CD4-positive, alpha-beta T cell treated with Interleukin-15 for 4 hours (primary cell): ENCODE measurements around the gene ZYG11B.
"Not testable (repeated sequence)": the region's sequence is repeated elsewhere in the genome, so short reads cannot be mapped to it uniquely, and the experiment has no call there.

ENCODE experiments used
- DNase-seq: peaks from one replicate; pipeline ENCODE4 v3.0.0-alpha.2; 2020; ENCODE audit warnings: low spot score

ZYG11B gene

DNA sequence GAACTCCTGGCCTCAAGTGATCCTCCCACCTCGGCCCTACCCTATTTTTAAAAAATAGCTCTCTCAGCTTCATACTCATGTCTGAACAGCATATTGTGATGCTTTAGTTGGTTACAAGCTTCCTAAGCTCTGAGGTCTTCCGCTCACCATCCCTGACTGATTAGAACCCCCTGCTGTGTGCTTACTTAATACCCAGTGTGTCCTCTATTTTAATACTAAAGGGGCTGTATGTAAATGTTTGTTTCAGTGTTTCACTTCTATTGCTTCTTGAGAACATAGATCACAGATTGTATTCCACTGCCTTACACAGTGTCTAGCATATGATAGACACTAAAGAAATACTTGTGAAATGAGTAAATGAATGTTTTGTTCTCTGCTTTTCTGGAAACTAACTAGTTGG lies 29.8 kb downstream of the ZYG11B start:
- DNase-seq, result no peak

DNA sequence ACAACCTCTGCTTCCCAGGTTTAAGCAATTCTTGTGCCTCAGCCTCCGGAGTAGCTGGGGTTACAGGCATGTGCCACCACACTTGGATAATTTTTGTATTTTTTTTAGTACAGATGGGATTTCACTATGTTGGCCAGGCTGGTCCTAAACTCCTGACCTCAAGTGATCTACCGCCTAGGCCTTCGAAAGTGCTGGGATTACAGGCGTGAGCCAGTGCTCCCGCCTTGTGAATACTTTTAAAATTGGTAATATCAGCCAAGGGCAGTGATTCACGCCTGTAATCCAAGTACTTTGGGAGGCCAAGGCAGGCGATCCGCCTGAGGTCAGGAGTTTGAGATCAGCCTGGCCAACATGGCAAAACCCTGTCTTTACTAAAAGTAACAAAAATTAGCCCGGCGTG lies 33.7 kb downstream of the ZYG11B start:
- DNase-seq, result no peak

DNA sequence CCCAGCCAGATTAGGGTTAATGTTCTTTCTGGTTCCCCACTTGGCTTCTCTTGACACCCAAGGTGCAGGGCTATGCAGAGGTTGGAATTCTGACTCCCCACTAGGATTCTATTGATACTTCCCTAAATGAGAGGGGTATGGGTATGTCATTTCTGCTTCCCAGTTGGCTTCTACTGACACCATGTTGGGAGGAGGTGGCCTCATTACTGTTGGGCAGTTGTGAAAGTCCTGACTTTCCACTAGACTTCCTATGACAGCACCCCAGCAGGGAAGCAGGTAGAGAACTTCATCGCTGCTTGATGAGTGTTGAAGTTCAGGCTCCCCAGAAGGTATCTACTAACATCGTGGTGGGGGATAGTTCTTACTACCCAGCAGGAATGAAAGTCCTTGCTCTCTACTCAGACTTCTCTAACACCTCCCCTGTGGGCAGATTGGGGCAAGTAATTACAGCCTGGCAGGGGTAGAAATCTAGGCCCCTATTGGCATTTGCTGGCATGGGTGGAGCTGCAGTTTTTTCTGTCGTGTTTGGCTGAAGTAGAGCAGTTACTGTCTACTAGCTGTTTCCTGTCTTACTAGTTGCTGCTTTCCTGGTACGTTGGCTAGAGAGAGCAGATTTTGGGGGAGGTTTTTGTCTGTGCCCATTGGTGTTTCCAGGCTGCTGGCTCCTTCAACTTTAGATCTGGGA lies 41.5 kb downstream of the ZYG11B start:
- DNase-seq, result no peak

DNA sequence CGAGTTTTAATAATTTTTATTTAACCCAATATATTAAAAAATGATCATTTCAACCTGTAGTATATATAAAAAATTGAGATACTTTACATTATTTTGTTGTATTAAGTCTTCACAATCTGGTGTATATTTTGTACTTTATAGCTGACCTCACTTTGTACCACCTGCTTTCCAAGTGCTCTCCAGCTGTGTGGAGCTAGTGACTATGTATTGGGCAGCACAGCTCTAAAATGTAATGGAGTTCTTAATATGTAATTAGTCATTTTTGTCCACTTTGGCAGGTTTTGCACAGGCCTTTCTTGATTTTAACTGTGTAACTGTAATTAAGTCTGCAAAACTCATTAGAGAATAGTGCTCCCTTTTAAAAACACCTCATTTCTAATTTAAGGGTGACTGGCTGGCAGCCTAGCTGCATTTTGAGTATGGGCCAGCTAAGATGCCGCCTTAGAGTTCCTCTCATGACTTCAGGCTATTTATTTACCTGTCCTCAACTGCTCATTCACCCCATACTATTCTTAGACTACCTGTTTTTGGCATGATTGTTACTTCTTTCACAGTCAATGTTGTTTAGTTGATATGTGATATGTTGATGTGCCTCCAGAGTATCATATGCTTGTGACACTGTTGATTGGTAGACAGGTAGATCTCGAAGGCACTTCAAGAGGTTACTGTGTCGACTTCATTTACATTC lies 43.2 kb downstream of the ZYG11B start:
- DNase-seq, result no peak

DNA sequence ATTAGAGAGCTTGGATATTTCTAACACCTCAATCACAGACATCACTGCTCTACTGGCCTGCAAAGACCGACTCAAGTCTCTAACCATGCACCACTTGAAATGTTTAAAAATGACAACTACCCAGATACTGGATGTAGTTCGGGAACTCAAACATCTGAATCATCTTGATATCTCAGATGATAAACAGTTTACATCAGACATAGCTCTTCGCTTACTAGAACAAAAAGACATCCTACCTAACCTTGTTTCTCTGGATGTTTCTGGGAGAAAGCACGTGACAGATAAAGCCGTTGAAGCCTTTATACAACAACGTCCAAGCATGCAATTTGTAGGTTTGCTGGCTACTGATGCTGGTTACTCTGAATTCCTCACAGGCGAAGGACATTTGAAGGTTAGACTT lies 45.1 kb downstream of the ZYG11B start:
- DNase-seq, result no peak

DNA sequence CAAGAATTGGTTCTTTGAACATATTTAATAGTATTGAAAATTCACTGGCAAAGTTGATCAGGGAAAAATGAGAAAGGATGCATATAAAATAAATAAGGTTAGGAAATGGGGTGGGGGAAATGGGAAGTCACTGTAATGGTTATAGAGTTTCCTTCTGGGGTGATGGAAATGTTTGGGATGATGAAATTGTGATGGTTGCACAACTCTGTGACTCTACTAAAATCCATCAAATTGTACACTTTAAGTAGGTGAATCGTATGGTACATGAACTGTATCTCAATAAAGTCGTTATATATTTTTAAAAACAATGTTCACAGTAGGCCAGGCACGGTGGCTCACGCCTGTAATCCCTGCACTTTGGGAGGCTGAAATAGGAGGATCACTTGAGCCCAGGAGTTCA lies 59.9 kb downstream of the ZYG11B start:
- no peak for DNase-seq

DNA sequence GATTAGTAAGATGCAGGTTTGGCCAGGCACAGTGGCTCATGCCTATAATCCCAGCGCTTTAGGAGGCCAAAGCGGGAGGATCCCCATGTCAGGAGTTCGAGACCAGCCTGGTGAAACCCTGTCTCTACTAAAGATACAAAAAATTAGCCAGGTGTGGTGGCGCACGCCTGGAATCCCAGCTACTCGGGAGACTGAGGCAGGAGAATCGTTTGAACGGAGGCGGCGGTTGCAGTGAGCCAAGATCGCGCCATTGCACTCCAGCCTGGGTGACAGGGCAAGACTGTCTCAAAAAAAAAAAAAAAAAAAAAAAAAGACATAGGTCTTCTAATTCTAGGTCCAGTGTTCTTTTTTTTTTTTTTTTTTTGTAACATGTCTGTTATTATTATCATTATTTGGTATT lies 64.2 kb downstream of the ZYG11B start:
- not testable (repeated sequence) for DNase-seq

DNA sequence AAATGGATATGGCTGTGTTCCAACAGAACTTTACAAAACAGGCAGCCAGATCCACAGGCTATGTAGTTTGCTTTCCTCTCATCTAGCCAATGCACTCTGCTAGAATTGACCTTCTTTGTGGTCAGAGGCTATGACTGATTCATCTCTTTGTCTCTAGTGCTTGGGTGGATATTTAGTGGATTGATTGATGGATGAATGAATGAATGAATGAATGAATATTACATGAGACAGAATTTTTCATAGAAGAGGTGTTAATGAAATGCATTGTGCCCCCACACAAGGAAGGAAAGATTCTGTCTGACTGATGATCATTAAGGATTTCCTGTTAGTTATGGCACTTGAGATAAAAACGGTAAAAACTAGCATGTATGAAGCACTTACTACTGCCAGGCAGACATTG lies 65.8 kb downstream of the ZYG11B start:
- DNase-seq, result no peak

DNA sequence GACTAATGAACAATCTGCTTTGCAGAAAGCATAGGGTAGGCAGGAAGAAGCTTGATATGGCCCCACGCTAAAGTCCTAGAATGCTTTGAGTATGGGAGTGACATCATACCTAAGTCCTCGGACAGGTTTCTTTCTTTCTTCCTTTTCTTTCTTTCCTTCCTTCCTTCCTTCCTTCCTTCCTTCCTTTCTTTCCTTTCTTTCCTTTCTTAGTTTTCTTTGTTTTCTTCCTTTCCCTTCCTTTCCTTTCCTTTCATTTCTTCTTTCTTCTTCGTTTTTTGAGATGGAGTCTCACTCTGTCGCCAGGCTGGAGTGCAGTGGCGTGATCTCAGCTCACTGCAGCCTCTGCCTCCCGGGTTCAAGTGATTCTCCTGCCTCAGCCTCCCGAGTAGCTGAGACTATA lies 67.5 kb downstream of the ZYG11B start:
- not testable (repeated sequence) for DNase-seq

DNA sequence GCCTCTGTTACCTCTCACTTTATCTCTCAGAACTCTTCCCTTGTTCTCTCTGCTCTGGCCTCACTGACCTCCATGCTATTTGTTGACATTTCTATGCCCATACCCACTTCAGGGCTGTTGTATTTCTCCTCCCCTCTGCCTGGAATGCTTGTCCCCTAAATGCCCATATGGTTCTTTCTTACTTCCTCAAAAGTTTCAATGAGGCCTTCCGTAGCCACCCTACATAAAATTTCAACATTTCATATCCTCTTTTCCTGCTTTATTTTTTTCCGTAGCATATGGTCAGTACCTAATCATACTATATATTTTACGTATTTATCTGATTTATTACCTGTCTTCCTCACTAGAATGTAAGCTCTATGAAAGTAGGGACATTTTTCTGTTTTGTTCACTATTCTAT lies 69.2 kb downstream of the ZYG11B start:
- no peak for DNase-seq

DNA sequence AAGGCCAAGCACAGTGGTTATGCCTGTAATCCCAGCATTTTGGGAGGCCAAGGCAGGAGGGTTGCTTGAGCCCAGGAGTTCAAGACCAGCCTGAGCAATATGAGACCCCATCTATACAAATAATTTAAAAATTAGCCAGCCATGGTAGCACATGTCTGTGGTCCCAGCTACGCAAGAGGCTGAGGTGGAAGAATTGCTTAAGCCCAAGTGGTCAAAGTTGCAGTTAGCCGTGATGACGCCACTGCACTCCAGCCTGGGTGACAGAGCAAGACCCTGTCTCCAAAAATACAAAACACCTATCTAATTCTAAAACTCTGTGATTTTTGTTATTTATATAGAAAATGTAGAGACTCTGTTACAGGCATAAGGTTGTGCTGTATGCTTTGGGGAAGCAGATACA lies 72.1 kb downstream of the ZYG11B start:
- no peak for DNase-seq

DNA sequence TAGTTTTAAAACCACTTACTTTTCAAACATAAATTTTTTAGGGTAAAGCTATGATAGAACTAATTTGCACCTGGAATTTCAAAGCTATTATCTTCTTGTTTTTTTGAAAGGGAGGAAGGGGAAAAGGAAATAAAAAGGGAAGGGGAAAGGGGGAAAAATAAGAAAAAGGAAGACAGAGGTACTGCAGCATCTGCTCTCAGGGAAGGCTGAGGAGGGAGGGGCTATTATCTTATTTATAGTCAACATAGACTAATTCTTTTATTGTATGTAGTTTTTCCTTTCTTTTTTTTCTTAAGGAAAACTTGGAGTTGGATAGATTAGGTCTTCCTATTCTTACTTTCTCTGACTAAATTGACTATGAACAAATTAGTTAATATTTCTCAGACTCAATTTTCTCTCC lies 74.8 kb downstream of the ZYG11B start:
- no peak for DNase-seq

DNA sequence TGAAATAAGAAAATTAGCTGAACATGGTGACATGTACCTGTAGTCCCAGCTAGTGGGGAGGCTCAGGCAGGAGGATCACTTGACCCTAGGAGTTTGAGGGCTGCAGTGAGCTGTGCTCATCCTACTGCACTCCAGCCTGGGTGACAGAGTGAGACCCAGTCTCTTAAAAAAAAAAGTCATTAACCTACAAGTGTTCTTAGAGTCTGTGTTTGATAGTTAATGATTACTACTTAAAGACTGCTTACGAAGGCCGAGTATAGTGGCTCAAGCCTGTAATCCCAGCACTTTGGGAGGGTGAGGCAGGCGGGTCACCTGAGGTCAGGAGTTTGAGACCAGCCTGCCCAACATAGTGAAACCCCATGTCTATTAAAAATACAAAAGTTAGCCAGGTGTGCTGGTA lies 77.8 kb downstream of the ZYG11B start:
- DNase-seq, result not testable (repeated sequence)

DNA sequence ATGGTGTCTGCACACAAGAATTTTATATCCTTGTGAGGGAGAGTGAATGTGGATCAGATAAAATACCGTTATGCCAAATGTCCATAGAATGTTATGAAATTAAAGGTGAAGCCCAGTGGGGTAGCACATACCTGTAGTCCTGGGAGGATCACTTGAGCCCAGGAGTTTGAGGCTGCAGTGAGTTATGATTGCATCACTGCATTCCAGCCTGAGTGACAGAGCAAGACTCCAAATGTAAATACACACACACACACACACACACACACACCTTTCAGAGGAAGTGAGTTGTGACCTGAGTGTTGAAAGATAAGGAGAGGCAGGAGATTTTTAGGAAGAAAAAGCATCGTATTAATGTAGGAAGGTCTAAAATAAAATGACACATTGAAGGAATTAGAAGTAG lies 88.2 kb downstream of the ZYG11B start:
- DNase-seq, result no peak

DNA sequence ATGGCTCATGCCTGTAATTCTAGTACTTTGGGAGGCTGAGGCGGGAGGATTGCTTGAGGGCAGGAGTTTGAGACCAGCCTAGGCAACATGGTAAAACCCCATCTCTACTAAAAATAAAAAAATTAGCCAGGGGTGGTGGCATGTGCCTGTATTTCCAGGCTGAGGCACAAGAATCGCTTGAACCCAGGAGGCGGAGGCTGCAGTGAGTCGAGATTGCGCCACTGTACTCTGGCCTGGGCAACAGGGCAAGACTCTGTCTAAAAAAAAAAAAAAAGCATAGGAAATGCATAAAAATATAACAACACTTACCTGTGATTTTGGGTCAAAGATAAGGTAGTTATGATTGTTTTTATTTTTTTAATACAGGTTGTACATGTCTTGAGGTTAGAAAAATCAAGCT lies 94.6 kb downstream of the ZYG11B start:
- not testable (repeated sequence) for DNase-seq

DNA sequence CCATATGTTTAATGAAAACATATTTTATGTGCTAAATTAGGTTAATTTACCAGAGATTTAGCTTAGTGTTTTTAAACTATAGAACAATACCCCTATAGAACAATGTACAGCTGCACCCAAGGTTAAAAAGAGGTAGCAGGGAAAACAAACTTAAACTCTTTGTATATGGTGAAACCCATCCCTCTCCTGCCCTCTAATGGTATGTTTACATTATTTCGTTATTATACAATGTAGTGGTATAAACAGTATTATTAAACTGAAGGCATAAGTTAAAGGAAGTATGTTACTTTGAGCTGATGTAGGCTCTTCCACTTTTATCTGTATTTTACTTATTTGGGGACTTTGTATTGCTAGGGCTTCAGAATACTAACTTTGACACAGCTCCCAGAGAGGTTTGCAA lies 99.6 kb downstream of the ZYG11B start:
- no peak for DNase-seq

DNA sequence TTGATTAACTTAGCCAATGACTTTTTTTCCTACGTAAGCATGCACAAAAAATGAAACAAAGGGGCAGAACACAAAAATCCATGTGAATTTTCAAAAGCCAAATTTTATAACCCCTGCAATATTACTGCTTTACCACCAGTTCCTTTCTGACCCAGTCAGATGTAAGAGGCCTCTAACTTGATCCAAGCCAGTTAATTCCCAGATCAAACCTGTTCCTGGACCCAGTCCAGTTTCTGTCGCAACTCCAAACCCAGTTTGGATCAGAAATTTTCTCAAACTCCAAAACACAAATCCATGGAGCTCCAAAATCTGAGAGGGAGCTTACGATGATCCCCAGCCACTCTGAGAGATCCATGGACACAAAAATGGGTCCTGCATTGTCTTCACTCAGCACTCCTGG lies 108.5 kb downstream of the ZYG11B start:
- DNase-seq, result no peak

DNA sequence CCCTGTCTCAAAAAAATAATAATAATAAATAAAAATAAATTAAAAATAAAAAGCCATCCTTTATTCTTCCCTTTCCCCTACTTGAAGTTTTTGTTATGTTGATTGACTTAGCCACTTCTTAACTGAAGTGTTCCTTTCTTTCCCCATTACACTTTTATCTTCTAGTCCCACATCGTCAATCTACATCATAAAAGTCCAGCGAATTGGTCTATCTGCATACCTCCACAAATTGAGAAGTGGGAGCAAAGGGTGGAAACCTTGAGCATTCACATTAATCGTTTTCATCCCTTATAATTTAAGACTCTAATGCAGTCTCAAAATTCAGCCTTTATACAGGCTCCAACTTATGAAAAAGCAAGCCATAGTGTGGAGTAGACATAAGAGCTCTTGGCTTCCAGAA lies 109.8 kb downstream of the ZYG11B start:
- DNase-seq, result no peak

DNA sequence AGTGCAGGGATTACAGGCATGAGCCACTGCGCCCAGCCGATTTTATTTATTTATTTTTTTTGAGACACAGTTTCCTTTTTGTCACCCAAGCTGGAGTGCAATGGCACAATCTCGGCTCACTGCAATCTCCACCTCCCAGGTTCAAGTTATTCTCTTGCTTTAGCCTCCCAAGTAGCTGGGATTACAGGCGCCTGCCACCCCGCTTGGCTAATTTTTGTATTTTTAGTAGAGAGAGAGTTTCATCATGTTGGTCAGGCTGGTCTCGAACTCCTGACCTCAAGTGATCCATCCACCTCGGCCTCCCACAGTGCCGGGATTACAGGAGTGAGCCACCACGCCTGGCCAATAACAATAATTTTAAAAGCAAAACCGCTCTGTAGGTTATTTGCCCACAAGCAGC lies 112.9 kb downstream of the ZYG11B start:
- DNase-seq, result not testable (repeated sequence)

DNA sequence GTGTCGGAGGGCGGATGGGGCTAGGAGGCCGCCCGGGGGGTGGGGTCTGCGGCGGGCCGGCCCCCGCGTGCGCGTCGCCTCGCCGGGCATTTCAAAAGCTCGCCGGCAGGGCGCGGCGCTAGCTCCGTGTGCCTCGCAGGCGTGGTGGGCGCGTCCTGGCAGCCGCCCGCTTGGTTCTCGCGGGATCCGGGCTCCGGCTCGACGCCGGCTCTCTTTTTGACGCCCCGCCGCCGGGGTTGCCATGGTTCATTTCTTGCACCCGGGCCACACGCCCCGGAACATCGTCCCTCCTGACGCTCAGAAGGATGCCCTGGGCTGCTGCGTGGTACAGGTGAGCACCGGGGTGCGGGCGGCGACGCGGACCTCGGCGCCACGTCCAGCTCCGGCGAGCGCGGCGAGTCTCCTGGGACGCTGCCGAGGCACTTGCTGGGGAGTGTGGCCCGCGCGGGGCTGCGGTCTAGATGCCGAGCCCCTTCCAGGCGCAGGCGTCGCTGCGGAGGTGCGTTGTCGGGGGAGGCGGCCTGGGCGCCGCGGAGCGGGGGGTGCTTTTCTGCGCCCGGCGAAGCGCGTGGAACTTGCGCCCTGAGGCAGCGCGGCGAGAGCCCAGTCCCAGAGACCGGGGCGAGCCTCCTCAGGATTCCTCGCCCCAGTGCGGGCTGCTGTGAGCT lies 116.5 kb downstream of the ZYG11B start, which contains the start of gene ZYG11A:
Gene ZYG11A (plus strand): TSS at position 118 of the 668 bp plus-strand sequence. CDS start 124 bp downstream, at position 242.
- DNase-seq, result peak; percentile 45

DNA sequence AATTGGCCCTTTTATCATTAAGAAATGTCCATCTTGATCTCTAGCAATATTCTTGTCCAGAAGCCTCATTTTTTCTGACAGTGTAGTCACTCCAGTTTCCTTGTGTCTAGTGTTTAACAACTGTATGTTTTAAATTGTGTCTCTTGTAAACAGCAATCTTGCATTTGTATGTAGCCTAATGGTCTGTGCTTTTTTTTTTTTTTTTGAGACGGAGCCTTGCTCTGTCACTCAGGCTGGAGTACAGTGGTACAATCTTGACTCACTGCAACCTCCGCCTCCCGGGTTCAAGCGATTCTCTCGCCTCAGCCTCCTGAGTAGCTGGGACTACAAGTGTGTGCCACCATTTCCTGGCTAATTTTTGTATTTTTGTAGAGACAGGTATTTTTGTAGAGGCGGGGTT lies 118.9 kb downstream of the ZYG11B start:
- not testable (repeated sequence) for DNase-seq

DNA sequence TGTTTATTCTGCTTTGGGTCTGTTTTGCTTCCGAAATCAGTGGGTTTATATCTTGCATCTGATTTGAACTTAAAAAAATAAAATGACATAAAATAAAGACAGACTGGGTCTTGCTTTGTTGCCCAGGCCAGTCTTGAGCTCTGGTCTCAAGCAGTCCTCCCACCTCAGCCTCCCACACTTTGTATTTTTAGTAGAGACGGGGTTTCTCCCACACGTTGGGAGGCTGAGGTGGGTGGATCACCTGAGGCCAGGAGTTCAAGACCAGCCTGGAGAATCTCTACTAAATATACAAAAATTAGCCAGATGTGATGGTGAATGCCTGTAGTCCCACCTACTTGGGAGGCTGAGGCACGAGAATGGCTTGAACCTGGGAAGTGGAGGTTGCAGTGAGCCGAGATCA lies 122.2 kb downstream of the ZYG11B start:
- no peak for DNase-seq

DNA sequence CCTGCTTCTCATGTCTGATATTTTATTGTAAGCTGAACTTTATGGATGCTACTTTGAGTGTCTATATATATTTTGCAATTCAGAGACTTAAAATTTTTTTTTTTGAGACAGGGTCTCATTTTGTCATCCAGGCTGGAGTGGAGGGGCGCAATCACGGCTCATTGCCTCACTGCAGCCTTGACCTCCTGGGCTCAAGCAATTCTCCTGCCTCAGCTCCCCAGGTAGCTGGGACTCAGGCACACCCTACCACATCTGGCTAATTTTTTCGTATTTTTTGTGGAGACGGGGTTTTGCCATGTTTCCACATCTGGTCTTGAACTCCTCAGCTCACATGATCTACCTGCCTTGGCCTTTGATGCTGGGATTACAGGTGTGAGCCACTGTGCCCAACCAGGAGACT lies 124.7 kb downstream of the ZYG11B start:
- DNase-seq, result no peak
